Activated CD8-positive, alpha-beta memory T cell treated with anti-CD3 and anti-CD28 coated beads for 36 hours (primary cell): Measurements from ENCODE around the gene FAAP20. TPM values are rescaled to one million over a fixed set of nuclear protein-coding genes. Genes with fewer than 3 reads are reported as not detected.
"Not testable (repeated sequence)": the region's sequence is repeated elsewhere in the genome, so short reads cannot be mapped to it uniquely, and the experiment has no call there.

ENCODE experiments used
- CTCF ChIA-PET: fragments of 350-600 bp; sonication (Branson Sonifier 250); formaldehyde crosslinking; loops from one replicate; lab custom pipeline; 2021; ENCODE audit warnings: antibody characterized with exemption; lab: Charles Lee
- POLR2A ChIA-PET: fragments of 350-600 bp; sonication (Branson Sonifier 250); formaldehyde crosslinking; loops from one replicate; lab custom pipeline; 2021; ENCODE audit warnings: antibody characterized with exemption; lab: Charles Lee
- total RNA-seq, 2 experiments: library from RNA; stranded (reverse); gene quantifications; one replicate each; pipeline ENCODE4 v1.2.3, GENCODE V29; 2021

FAAP20 gene
- total RNA-seq, 2 experiments from 2014 or later, result 64.3 to 68.8 TPM

DNA sequence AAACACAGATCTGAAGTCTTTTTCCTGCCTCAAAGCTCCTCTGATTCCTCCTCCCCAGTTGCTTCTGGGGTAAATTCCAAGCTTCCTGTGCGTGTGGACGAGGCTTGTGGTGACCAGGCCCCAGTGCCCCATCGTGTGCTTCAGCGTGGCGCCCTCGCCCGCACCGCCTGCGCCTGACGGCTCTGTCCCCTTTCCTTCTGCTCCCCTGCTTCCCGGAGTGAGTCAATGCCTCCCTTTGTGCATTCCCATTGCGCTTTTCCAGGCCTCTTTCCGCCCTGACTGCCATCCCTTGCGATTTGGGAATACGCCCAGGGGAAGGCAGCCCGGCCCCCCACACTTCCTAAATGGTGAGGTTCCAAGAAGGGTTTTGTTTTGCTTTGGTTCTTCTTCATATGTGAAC, 36.3 kb downstream of the FAAP20 start:
- ChIA-PET POLR2A (no interaction called here), CTCF (no interaction called here)

DNA sequence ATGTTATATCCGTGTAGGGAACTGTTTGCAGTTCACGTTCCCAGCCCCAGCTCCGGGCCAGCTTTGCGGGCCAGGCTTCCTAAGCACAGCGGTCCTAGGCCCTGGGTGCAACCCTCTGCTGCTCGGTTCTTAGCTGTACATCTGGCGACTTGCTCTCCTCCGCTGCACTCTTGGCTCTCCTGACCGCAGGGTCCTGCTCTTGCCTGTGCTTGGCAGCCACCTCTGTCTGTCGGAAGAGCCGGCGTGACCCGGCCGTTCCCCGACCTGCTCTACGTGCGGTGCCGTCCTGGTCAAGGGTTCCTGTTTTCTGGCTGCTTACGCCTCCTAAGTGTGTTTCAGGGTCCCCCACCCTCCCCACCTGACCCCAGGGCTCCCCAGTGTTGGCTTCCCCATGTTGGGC, 36.7 kb downstream of the FAAP20 start:
- POLR2A ChIA-PET, result no interaction called here
- CTCF ChIA-PET, result no interaction called here

DNA sequence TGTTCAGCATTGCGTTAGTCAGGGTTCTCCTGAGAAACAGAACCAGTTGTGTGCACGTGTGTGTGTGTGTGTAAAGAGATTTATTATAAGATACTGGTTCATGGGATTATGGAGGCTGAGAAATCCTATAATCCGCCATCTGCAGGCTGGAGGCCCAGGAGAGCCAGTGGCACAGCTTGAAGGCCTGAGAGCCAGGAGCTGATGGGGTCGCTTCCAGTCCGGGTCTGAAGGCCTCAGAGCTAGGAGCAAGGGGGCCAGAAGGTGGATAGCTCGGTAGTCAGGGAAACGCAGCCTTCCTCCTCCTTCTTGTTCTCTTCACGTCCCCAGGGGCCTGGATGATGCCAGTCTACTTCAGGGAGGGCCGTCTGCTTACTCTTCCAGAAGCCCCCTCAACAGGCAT, 37.7 kb downstream of the FAAP20 start:
- ChIA-PET CTCF (no interaction called here), POLR2A (interaction anchor here (0.6 kb wide), 1 partner anchor 161 kb away, joined by 3 read pairs; no protein-coding TSS in a partner anchor)

DNA sequence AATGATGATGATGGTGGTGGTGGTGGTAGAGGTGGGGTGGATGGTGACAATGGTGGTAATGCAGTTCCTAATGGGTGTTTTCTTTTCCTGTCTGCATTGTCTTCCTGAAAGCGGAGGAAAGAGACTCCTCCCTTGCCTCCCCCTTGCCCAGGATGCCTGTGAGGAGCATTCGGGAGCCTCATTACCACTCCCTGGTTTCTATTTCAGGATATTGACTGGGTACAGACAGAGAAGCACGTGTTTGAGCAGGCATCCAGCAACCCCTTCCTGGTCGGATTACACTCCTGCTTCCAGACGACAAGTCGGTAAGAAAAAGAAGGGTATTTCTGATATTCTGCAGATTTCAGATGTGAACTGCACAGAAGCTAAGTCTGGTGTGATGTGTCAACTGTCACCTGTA, 38.8 kb downstream of the FAAP20 start:
- POLR2A ChIA-PET, result no interaction called here
- CTCF ChIA-PET, result no interaction called here

DNA sequence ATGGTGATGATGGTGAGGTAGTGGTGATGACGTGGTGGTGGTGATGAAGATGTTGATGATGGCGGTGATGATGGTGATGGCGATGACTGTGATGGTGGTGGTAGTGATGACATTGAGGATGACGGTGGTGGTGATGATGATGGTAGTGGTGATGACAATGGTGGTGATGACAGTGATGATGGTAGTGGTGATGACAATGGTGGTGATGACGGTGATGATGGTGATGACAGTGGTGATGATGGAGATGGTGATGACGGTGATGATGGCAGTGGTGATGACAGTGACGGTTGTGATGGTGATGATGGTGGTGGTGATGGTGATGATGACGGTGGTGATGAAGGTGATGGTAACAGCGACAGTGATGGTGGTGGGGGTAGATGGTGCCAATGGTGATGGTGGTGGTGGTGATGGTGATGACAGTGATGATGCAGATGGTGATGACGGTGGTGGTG, 39.4 kb downstream of the FAAP20 start:
- ChIA-PET CTCF (interaction anchor here (0.9 kb wide), 1 partner anchor 19 kb away, joined by 4 read pairs; no protein-coding TSS in a partner anchor), POLR2A (no interaction called here)

DNA sequence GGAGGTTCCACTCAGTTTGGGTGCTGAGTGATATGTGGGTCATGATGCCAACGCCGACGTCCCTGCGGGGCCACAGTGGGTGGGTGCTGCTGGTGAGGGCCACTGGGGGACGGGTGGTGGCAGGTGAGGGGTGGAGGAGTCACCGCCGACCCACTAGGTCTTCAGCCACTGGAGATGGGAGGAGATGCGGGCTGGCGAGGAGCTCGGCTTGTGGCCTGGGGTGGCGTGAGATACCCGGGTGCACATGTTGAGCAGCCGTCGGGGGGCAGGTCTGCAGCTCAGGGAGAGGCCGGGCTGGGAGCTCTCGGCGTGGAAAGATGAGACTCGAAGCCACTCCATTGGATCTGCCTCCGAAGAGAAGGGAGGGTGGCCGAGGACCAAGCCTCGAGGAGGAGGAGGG, 40.5 kb downstream of the FAAP20 start:
- ChIA-PET CTCF (interaction anchor here (0.9 to 1.0 kb wide), 2 partner anchors 9 to 20 kb away, joined by 3 to 4 read pairs; no protein-coding TSS in a partner anchor), POLR2A (interaction anchor here (0.6 kb wide), 1 partner anchor 17 kb away, joined by 7 read pairs; no protein-coding TSS in a partner anchor)

DNA sequence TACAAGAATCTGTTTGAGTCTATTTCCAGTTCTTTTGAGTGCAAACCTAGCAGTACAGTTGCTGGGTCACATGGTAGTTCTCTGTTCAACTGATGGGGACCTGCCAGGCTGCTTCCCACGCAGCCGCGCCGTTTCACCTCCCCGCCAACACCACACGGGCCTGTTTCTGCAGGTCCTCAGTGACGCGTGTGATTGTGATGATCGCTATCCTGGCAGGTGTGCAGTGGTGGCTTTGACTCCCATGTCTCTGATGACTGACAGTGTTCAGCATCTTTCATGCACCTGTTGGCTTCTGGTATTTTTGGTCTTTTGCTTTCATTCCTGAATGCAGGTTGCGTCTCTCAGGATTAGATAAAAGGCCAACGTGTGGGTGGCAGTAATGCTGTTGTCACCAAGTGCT, 41.6 kb downstream of the FAAP20 start:
- CTCF ChIA-PET, result no interaction called here
- POLR2A ChIA-PET, result no interaction called here

DNA sequence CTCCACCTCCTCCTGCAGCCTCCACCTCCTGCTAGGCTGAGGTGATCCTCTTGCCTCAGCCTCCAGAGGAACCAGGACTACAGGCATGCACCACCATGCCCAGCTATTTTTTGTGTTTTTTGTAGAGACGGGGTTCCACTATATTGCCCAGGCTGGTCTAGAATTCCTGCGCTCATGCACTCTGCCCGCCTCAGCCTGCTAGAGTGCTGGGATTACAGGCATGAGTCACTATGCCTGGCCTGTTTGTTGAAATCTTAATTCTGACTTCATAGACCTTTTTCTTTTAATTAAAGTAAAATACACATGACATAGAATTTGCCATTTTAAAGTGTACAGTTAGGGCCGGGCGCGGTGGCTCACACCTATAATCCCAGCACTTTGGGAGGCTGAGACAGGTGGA, 42.7 kb downstream of the FAAP20 start:
- ChIA-PET POLR2A (no interaction called here), CTCF (interaction anchor here (1.1 kb wide), 1 partner anchor 10 kb away, joined by 3 read pairs; no protein-coding TSS in a partner anchor)

DNA sequence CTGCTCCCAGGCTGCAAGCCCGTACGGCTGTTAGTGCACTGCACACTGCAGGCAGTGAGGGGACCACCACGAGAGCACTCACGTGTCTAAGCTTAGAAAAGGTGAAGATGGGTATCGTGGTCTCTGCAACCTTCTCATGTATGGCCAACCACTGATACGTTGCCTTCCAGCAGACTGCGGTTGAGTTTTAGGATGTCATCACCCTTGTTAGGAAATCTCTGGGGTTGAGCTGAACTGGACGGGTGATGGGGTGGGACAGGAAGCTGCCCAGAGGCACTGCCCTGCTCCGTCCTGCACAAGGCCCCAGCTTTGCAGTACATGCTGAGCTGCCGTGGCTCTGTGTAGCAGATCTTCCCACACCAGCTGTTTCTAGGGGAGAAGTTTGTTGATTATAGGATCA, 43.3 kb downstream of the FAAP20 start:
- ChIA-PET POLR2A (no interaction called here), CTCF (interaction anchor here (0.5 to 1.1 kb wide), 2 partner anchors 10 to 241 kb away, joined by 3 read pairs; no protein-coding TSS in a partner anchor)

DNA sequence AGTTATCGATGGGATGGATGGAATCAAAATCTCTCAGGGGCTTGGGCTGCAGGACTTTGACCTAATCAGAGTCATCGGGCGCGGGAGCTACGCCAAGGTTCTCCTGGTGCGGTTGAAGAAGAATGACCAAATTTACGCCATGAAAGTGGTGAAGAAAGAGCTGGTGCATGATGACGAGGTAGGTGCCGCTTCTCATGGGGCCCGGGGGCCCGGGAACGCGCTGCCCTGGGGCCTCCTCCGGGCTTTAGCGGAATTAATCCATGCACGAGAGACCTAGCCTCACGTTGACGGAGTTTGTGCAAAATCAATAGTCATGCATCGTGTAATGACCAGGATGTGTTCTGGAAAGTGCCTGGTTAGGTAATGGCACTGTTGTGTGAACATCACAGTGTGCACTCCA, 43.8 kb downstream of the FAAP20 start:
- ChIA-PET POLR2A (no interaction called here), CTCF (interaction anchor here (1.1 kb wide), 1 partner anchor 9 kb away, joined by 3 read pairs; no protein-coding TSS in a partner anchor)

DNA sequence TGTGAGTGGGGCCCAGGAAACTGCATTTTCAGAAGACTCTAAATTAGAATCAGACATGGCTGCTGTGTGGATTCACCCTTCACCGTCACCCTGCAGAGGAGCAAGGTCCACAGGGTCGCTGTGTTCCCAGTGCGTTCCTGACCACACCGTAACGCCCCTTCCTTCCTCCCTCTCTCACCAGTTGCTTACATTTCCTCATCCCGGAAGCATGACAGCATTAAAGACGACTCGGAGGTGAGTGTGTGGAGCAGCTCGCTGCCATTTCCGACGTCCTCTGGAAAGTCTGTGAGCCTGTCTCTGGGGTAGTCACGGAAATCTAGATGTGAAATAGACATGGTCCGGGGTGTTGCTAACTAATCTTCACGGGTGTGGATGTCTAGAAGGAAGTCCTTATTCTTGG, 45.9 kb downstream of the FAAP20 start:
- ChIA-PET POLR2A (no interaction called here), CTCF (interaction anchor here (1.0 to 2.2 kb wide), 2 partner anchors 9 to 26 kb away, joined by 5 to 8 read pairs; no protein-coding TSS in a partner anchor)

DNA sequence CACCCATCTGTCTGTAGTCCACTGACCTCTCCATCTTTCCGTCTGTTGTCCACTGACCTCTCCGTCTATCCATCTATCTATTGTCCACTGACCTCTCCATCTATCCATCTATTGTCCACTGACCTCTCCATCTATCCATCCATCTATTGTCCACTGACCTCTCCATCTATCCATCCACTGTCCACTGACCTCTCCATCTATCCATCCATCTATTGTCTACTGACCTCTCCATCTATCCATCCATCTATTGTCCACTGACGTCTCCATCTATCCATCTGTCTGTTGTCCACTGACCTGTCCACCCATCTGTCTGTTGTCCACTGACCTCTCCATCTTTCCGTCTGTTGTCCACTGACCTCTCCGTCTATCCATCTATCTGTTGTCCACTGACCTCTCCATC, 46.7 kb downstream of the FAAP20 start:
- POLR2A ChIA-PET, CTCF ChIA-PET: not testable (repeated sequence)

DNA sequence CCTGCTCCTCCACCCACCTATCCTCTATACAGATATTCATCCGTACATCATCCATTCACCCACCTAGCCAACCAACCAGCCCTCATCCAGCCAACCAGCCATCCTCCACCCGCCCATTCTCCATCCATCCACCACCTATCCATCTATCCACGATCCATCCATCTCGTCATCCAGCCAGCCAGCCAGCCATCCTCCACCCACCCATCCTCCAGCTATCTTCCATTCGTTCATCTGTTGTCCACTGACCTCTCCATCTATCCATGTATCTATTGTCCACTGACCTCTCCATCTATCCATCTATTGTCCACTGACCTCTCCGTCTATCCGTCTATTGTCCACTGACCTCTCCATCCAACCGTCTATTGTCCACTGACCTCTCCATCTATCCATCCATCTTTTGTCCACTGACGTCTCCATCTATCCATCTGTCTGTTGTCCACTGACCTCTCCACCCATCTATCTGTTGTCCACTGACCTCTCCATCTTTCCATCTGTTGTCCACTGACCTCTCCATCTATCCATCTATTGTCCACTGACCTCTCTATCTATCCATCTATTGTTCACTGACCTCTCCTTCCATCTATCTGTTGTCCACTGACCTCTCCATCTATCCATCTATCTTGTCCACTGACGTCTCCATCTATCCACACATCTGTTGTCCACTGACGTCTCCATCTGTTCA, 47.6 kb downstream of the FAAP20 start:
- POLR2A ChIA-PET, result no interaction called here
- CTCF ChIA-PET, result no interaction called here

DNA sequence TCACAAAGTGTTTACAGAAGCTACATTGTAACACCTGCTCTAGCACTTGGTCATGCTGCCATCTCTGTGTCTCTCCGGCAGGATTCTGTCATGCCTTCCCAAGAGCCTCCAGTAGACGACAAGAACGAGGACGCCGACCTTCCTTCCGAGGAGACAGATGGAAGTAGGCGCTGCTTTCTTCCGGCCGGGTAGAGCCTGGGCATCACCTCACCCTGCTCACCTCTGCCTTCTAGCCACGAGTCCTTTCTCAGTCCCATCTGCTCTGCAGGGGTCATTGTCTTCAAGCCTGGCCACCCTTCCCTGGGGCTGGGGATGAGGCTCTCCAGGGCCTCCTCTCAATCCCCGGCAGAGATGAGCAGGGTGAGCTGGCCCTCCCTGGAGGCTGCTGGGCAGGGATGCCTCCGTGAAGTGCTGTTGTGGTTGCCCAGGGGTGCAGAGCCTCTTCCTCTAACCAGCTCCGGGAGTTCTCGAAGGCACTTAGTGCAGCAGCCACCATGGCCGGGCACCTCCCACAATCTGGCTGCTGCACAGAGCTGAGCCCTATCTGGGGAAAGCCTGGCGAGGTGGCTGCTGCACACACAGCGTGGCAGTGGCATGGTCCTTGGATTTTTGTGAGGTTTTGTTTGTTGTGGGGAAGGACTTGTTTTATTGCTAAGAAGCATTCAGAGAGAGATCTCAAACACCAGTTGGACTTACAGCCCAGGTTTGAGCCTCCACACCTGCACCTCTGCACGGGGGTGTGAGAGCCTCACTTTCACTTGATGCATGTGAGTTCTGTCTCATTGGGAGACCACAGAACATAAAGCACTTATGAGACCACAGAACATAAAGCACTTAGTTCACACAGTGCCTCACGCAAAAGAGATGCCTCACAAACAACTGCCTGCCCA, 48.4 kb downstream of the FAAP20 start:
- ChIA-PET POLR2A (no interaction called here), CTCF (no interaction called here)

DNA sequence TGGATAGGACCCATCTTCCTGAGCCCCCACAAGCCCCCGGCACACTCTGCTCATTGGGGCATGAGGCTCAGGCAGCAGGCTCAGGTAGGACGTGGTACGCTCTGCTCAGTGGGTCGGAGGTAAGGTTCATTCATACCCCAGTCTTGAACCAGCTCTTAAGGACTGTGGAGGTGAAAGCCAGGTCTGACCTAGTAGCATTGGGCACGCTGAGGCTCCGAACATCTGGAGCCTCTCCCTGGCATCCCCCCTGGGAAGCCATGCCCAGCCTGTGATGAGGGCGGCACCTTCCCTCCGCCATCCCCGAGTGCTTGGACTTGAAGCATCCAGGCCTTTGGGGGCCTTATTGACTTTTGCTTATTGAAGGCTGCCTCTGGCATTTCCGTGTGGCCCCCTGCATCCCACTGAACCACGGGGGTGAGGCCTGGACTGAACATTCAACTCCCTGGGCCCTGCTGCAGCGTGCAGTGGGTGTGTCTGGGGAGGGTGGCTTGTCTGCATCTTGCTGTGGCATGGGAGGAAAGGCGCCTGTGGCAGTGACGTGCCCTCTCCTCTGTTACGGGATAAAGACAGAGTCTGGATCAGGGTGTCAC, 50.0 kb downstream of the FAAP20 start:
- POLR2A ChIA-PET, result no interaction called here
- CTCF ChIA-PET, result no interaction called here

DNA sequence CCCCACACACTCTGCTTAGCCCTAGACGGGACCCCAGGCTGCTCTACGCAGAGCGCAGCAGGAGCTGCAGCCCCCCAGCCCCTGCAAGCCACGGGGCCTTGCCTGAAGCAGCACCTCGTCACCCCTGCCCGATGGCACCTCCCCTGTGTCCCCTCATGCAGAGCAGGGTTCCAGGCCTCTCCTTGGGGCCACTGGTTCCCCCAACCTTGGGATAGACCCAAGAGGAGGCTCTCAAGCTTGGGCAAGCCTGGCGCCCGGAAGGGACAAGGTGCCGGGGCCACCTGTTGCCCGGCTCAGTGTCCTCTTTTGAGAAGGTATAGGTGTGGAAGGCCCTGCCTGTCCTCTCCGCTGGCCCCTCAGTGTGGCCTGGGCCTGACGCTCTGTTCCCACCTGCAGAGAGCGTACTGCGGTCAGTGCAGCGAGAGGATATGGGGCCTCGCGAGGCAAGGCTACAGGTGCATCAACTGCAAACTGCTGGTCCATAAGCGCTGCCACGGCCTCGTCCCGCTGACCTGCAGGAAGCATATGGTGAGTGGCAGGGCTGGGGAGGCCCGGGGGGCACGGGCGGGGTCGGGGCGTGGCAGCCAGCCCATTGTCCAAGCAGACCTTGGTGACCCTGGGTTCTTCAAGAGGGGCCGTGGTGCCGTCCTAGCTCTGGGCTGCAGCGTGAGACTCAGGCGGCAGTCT, 50.6 kb downstream of the FAAP20 start:
- POLR2A ChIA-PET, result no interaction called here
- CTCF ChIA-PET, result no interaction called here

DNA sequence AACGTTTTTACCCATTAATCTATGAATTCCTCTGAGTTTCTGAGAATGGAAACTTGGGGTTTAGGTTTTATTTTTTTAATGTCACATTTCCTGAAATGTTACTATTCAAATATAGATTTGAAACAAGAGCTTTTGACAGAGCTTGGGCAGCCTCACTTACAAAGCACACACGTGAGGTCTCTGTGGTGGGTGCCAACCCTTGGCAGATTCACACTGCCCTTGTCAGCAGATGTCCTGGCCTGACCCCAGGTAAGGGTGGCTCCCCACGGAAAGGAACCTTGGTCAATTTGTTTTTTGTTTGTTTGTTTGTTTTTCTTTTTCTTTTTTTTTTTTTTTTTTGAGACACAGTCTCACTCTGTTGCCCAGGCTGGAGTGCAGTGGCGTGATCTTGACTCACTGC, 53.5 kb downstream of the FAAP20 start:
- ChIA-PET POLR2A (no interaction called here), CTCF (interaction anchor here (1.1 to 1.9 kb wide), 4 partner anchors 13 to 384 kb away, joined by 3 to 5 read pairs (median 3); no protein-coding TSS in a partner anchor)
